Ectodermal cell (in vitro differentiated cells): ENCODE data around the gene AQP10.
"Not testable (repeated sequence)": the region's sequence is repeated elsewhere in the genome, so short reads cannot be mapped to it uniquely, and the experiment has no call there.

ENCODE experiments used
- H3K27ac ChIP-seq: 2 replicates; pipeline ENCODE4 v1.7.0; 2013; ENCODE audit warnings: mild to moderate bottlenecking, low read depth, low read length; ENCODE audit not compliant: insufficient read depth, poor library complexity, severe bottlenecking
- H3K27me3 ChIP-seq: 2 replicates; pipeline ENCODE4 v1.7.0; 2013; ENCODE audit warnings: mild to moderate bottlenecking, low read length; ENCODE audit not compliant: insufficient read depth, control insufficient read depth, poor library complexity, severe bottlenecking
- H3K36me3 ChIP-seq: one replicate; pipeline ENCODE4 v1.7.0; 2013; ENCODE audit warnings: low read length; ENCODE audit not compliant: control insufficient read depth, insufficient read depth
- H3K4me1 ChIP-seq: one replicate; pipeline ENCODE4 v1.7.0; 2013; ENCODE audit warnings: low read length; ENCODE audit not compliant: control insufficient read depth, insufficient read depth
- H3K4me3 ChIP-seq: 2 replicates; pipeline ENCODE4 v1.7.0; 2013; ENCODE audit warnings: low read depth, low read length, control low read depth; ENCODE audit not compliant: insufficient read depth
- H3K9me3 ChIP-seq: 2 replicates; pipeline ENCODE4 v1.7.0; 2013; ENCODE audit warnings: mild to moderate bottlenecking, low read length, moderate library complexity; ENCODE audit not compliant: control insufficient read depth
- WGBS, 2 experiments: methylation state at CpG; one replicate each; pipeline ENCODE4 v1.1.7; 2013; ENCODE audit warnings: missing lambda C conversion rate in 2 of 2; 5-methylcytosine and 5-hydroxymethylcytosine counted together

The AQP10 gene

GRCh38 chr1:154353460-154353904 lies 32.6 kb downstream of the AQP10 start:
- peak overlapping the region; percentile 1 for H3K27ac ChIP-seq
- no peaks in the 10 kb centered on the region for H3K36me3 ChIP-seq
- no peaks in the 10 kb centered on the region for H3K9me3 ChIP-seq
- H3K27me3 ChIP-seq = peaks cover 26% of the 10 kb centered on the region
- H3K4me3 ChIP-seq = peak overlapping the region; percentile 8
- 13 to 15% methylated on average over 1 of the region's 1 CpG for WGBS, 2 experiments
- H3K4me1 ChIP-seq = peaks cover 6% of the 10 kb centered on the region

GRCh38 chr1:154353966-154354365 lies 33.1 kb downstream of the AQP10 start:
- no peak overlapping the region for H3K27ac ChIP-seq
- H3K9me3 ChIP-seq = no peaks in the 10 kb centered on the region
- H3K27me3 ChIP-seq = peaks cover 26% of the 10 kb centered on the region
- WGBS, 2 experiments = 92 to 93% methylated on average over 5 of the region's 5 CpGs
- H3K4me3 ChIP-seq = no peak overlapping the region
- peaks cover 6% of the 10 kb centered on the region for H3K4me1 ChIP-seq
- H3K36me3 ChIP-seq = no peaks in the 10 kb centered on the region

- 95 to 96% methylated on average over 8 of the region's 8 CpGs for WGBS, 2 experiments
Measured at GRCh38 chr1:154358519-154358918, 37.6 kb downstream of the AQP10 start.

GRCh38 chr1:154360288-154360687 lies 39.4 kb downstream of the AQP10 start:
- no peaks in the 10 kb centered on the region for H3K27me3 ChIP-seq

More at GRCh38 chr1:154358519-154358918, 37.6 kb downstream of the AQP10 start:
- H3K27ac ChIP-seq = no peak overlapping the region
- H3K36me3 ChIP-seq = no peaks in the 10 kb centered on the region
- H3K4me3 ChIP-seq = no peak overlapping the region
- H3K27me3 ChIP-seq = peaks cover 6% of the 10 kb centered on the region
- no peaks in the 10 kb centered on the region for H3K9me3 ChIP-seq
- no peaks in the 10 kb centered on the region for H3K4me1 ChIP-seq

GRCh38 chr1:154360881-154361280 lies 40.0 kb downstream of the AQP10 start:
- H3K4me1 ChIP-seq, H3K27ac ChIP-seq, H3K4me3 ChIP-seq, H3K36me3 ChIP-seq, H3K9me3 ChIP-seq, H3K27me3 ChIP-seq: not testable (repeated sequence)
- WGBS, 2 experiments = 90 to 95% methylated on average over 2 to 5 of the region's 5 CpGs

More at GRCh38 chr1:154360288-154360687, 39.4 kb downstream of the AQP10 start:
- no peaks in the 10 kb centered on the region for H3K9me3 ChIP-seq
- no peak overlapping the region for H3K27ac ChIP-seq
- H3K4me3 ChIP-seq = no peak overlapping the region
- H3K36me3 ChIP-seq = no peaks in the 10 kb centered on the region
- no peaks in the 10 kb centered on the region for H3K4me1 ChIP-seq

GRCh38 chr1:154361357-154361756 lies 40.5 kb downstream of the AQP10 start:
- Histone ChIP-seq H3K27ac (no peak overlapping the region), H3K4me3 (no peak overlapping the region), H3K36me3 (no peaks in the 10 kb centered on the region), H3K9me3 (no peaks in the 10 kb centered on the region), H3K4me1 (no peaks in the 10 kb centered on the region), H3K27me3 (no peaks in the 10 kb centered on the region)
- WGBS, 2 experiments = 78 to 82% methylated on average over 3 of the region's 3 CpGs

- no peak overlapping the region for H3K27ac ChIP-seq
- H3K4me3 ChIP-seq = no peak overlapping the region
- no peaks in the 10 kb centered on the region for H3K36me3 ChIP-seq
- H3K27me3 ChIP-seq = no peaks in the 10 kb centered on the region
- 92 to 94% methylated on average over 6 of the region's 6 CpGs for WGBS, 2 experiments
- H3K9me3 ChIP-seq = no peaks in the 10 kb centered on the region
- no peaks in the 10 kb centered on the region for H3K4me1 ChIP-seq
Measured at GRCh38 chr1:154371436-154371835, 50.5 kb downstream of the AQP10 start.

GRCh38 chr1:154373777-154374357 lies 53.0 kb downstream of the AQP10 start:
- not testable (repeated sequence) for H3K4me1 ChIP-seq, H3K4me3 ChIP-seq, H3K27me3 ChIP-seq, H3K9me3 ChIP-seq, H3K27ac ChIP-seq, H3K36me3 ChIP-seq
- WGBS, 2 experiments = 89 to 98% methylated on average over 6 to 7 of the region's 7 CpGs
